Measurements from ENCODE around the gene ZNF205.
"Not testable (repeated sequence)": the region's sequence is repeated elsewhere in the genome, so short reads cannot be mapped to it uniquely, and the experiment has no call there.

- TF ChIP-seq SMC3 (IDR thresholded peaks at IDR 0.05; ENCODE audit: low read depth, low read length); CTCF (IDR thresholded peaks at IDR 0.05): not testable (repeated sequence)
These were observed 56.3 kb downstream of the ZNF205 start for GRCh38 chr16:3168729-3169128.

Measured in SK-N-SH (cell line).